GM21381 (cell line): Measurements from ENCODE around the gene FERMT1.

Experiments used
- ATAC-seq: cut with Tn5 transposase; IDR thresholded peaks from one replicate; pipeline ENCODE4 v1.9.1; 2021; ENCODE audit warnings: mild to moderate bottlenecking, moderate library complexity; ENCODE audit not compliant: unreplicated experiment

Gene FERMT1, protein sequence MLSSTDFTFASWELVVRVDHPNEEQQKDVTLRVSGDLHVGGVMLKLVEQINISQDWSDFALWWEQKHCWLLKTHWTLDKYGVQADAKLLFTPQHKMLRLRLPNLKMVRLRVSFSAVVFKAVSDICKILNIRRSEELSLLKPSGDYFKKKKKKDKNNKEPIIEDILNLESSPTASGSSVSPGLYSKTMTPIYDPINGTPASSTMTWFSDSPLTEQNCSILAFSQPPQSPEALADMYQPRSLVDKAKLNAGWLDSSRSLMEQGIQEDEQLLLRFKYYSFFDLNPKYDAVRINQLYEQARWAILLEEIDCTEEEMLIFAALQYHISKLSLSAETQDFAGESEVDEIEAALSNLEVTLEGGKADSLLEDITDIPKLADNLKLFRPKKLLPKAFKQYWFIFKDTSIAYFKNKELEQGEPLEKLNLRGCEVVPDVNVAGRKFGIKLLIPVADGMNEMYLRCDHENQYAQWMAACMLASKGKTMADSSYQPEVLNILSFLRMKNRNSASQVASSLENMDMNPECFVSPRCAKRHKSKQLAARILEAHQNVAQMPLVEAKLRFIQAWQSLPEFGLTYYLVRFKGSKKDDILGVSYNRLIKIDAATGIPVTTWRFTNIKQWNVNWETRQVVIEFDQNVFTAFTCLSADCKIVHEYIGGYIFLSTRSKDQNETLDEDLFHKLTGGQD

DNA sequence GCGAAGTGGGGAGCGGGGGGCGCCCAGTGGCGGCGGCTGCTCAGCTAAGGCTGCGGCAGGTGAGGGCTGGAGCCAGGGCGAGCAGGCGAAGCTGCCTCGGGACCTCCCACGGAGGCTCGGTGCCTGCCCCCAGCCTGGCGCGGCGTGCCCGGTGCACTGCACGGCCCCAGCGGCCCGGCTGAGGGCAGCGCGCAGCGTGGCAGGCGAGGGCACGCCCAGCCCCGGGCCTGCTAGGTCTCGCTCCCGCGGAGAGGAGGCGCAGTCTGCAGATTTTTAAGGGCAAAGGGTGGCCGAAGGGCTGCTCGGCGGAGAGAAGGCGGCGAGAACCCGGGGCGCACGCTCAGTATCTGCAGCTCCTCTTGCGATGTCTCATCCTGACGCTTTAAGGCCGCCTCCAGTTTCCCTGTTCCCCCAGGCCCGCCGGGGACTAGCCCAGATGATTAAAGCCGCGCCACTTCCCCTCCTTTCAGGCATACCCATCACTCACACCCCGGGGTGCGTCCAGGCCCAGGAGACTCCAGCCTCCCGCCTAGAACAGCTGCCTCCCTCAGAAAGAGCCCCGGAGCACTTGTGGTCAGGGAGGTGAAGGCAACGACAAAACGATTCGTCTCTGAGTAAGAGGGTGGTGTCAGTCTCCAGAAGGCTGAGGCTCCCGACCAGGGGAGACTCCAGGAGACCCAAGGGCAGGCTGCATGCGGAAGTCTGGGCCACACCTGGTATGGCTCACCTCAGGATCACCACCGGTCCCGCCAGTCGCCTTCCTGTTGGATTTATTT is at the start of gene FERMT1:
TSS of gene FERMT1 (minus strand) at position 158 of the 776 bp plus-strand sequence. CDS start 3,476 bp downstream, outside the sequence.
- ATAC-seq = peak; percentile 78

DNA sequence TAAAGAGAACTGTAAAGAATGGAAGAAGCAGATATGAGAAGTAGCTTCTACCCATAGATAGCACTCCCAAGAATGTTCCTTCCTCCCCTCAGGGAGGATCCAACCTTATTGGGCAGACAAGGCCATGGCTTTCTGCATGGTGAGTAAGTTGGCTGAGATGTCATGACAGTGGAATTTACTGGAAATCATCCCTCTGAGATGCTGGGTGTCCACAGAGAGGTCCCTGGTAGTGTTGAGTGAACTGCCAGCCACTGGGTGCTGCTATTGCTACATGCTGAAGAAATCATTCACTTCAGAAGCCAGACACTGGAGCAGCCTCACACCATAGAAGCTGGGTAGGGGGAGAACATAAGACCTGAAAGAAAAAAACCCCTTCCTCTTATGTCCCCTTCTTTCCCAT is 46.4 kb upstream of the FERMT1 start:
- ATAC-seq = no peak

DNA sequence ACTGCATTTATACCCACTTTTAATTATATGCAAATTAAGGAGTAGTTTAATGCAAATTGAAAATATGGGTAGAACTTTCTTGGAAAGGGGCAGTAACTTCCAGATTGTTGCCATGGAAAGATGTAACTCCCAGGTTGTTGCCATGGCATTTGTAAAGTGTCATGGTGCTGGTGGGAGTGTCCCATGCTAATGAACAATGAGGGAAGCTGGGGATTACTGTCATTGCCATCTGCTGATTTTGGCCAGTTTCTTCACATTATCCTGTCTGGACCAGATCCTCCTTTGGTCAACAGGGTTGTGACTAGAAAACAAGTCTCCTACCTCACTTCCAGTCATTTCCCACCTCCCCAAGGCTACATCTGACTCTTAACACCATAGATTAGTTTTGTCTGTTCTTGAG is 45.4 kb upstream of the FERMT1 start:
- no peak for ATAC-seq

DNA sequence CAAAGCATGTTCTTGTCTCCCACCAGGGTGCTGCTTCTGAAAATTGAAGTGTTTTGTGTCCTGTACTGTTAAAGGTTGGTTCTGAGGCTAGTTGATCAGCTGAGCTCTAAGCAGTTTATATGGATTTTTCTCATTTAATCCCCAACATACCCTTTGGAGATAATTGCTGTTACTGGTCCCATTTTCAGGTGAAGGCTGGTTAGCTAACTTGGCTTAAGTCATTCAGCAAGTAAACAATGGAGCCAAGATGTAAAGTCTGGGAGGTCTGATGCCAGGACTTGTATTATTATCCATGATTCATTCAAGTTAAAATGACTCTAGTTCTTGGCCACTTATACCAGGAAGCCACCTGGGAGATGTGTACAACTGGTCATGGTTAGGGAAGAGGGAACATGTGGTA is 42.5 kb upstream of the FERMT1 start:
- ATAC-seq = no peak

DNA sequence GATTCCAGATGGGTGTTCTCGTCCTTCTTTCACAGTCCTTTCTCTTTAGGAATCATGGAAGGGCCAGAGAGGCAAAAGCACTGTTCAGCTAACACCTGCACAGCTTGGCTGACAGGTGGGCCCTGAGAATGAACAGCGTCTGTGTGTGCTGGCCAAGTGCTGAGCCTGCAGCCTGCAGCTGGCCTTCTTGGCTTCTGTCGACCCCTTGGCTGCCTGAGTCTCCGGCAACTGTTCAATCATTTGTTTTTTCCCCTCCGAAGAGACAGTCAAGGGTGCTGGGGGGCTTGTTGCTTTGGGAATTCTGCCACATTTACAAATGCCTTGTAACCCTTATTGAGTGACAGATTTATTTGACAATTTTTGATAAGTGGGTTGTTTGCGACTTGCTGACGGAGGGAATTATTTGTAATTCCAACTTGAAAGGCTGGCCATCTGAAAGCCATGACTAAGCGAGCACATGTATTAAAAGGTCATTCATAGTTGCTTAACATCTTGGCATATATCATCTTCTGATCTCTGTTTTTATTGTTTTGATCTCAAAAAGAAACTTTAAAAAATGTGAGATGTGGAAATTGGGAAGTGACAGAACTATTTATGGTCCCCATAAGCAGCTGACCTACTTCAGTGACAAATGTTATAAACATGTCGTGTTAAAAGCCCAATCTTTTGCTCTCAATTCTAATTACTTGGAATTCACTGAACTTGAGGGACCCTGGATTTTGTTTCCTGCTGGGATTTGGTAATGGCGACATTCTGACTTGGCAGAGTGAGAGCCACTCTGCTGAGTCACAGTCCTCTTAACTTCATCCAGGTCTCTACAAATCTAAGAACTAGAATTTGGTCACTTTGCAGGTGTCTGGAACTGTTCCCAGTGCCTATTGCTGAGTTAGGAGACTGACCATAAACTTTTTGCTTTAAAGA is 41.9 kb upstream of the FERMT1 start:
- no peak for ATAC-seq

DNA sequence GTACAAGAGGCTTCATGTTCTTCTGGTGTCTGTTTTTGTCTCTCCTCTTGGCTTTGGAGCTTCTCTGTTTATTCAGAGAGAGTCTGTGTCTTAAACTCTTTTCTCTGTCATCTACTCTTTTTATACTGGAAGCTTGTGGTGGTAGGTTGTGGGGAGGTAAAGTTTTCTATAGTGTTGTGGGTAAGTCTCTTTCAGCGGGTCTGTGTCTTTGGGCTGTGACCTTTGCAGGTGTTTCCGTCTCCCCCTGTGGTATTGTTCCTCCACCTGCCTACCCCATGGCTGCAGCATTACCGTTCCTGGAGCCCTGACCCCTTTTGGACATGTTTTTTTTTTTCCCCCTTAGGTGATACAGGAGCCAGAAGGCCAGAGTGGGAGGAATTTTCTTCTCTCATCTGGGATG is 37.9 kb upstream of the FERMT1 start:
- no peak for ATAC-seq

DNA sequence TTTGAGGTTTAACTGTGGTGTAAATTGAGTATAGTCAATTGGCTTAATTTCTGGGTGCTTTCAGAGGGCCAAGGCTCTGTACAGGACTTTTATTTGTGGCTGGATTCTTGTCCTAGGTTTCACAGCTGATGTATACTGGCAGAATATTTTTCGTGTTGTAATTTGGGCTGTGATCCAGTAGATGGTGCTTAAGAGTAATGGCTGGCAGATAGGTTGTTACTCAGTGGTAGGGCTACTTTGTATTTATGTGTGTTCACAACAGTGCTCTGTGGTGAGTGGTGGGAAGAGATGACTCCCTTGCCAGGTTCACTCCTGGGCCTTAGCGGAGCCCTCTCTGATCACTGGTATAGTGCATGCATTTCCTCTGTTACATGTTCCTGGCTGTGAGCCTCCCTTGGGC is 34.5 kb upstream of the FERMT1 start:
- ATAC-seq = no peak

DNA sequence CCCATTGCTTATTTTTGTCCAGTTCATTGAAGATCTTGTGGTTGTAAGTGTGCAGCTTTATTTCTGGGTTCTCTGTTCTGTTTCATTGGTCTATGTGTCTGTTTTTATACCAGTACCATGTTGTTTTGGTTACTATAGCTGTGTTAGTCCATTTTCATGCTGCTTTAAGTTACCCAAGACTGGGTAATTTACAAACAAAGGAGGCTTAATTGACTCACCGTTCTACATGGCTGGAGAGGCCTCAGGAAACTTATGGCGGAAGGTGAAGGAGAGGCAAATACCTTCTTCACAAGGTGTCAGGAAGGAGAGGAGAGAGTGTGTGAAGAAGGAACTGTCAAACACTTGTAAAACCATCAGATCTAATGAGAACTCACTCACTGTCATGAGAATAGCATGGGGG is 29.9 kb upstream of the FERMT1 start:
- no peak for ATAC-seq

DNA sequence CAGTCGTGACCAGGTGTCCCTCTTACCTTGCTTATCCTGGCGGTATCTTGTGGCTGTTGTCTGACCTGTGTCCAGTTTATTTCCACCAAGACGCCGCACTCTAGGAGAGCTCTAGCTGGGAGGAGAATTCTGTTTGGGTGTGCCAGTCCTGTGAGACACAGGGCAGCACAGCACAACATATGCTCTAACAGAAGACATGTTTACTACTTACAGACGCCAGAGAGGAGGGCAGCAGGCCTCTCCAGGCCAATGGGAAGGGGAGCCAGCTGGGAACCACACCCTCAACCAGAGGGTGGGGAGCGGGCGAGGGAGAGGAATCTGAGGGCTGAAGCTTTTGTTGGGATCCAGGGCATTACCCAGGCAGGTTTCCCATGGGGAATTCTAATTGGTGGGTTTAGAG is 25.2 kb upstream of the FERMT1 start:
- no peak for ATAC-seq

DNA sequence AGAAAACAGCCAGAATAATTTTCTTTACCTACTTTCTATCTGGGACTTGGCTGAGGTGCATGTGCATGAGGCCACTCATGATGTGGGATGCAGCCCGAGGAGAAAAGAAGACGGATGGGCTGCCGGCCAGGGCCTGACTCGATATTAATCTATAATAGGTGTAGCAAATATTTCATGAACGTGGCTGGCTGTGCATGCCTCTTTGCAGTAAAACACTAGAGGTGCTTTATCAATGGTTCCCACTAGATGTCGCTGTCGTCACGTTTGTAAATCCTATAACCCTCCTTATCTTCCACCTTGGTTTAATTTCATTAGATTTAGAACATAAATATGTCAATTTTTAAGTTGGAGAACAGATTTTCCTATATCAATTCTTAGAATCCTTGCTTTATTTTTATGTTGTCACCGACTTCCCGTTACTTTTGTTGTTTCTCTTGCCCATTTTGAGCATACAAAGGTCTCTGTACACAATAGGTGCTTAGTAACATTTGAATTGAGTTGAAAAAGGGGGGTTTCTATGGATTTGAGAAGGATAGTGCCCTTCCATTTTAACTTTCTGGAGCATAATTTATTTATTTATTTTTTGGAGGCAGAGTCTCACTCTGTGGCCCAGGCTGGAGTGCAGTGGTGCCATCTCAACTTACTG is 19.6 kb upstream of the FERMT1 start:
- ATAC-seq = no peak

DNA sequence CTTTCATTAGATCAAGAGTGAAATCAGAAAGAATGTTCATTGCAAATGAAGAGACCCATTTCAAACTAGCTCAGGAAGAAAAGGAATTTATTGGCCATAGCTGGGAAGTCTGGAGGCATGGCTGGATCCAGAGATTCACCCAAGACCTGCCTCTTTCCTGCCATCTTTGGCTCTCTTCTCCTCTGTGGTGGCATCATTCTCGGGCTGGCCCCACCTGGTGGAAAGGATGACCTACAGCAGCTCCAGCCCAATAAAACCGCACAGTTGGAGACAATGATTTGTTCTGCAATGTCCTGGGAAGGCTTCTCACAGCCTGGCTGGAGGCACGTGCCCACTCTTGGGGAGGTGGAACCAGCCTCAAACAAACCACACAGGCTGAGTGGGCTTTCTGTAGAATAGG is 18.1 kb upstream of the FERMT1 start:
- no peak for ATAC-seq

DNA sequence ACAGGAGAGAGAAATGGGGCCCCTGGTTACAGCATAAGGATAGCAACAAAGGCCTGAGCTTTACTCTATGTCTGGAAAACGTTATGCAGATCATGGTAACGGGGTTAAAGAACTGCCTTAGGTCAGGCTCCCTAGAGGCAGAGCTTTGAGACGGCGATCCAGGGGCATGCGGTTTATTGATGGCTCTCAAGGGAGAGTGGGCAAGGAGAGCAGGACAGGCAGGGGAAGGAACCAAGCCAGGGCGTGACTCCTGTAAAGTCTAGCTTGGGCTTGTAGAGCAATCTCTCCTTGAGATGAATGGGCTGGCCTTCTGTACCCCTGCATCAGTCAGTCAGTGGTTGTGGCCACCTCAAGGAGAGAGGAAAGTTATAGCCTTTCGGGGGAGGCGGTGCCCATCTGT is 12.5 kb upstream of the FERMT1 start:
- ATAC-seq = no peak

DNA sequence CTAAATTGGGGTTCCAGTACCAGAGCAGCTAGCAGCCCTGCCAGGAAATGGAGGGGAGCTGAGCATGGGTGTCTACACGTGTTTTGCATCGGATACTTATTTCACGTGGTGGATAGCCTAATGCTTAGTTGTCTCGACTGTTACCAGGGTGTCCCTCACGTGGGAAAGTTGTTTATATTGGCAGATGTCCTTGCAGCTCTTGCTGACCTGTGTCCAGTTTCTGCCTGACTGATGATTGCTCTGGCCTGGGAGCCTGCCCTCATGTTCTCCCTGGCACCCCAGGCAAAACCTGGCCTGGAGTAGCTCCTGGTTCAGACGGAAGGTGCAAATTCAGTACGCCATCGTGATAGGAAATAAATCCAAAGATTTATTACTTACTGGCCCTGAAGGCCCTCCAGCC is 11.8 kb upstream of the FERMT1 start:
- ATAC-seq = no peak

DNA sequence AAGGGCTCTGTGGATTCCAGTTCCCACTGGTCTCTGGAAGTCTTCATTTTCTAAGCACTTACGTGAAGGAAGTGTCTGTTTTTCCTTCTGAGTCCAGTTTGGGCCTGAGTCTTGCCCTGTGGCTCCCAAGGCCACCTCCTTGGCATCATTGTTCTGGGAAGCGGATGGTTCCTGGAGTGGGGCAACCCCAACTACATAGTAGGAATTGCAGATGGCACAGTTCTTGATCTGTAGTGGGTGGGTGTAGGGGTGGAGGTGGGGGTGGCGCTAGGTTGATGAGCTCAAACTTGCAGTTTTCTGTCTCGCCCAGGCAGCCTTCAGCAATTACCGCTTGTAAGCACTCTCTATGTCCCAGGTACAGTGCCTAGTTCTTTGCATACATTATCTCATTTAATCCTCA is 7.2 kb upstream of the FERMT1 start:
- ATAC-seq = no peak

DNA sequence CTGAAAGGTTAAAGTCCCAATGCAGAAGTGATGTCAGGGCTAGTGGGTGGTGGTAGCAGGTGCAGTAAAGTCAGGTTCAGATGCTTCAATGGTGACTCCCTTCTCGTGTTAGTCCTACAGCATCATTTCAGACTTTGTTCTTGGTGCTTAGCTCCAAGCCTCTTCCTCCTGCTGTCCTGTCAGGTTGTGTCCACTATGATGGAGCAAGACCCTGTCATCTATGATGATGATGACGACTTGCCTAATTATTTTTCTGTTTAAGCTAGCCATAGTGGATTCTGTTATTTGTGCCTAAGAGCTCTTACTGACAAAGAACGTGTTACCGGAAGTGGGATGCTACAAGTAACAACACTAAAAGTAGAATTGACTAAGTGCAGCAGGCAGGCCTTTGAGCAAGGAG is 5.0 kb upstream of the FERMT1 start:
- no peak for ATAC-seq

DNA sequence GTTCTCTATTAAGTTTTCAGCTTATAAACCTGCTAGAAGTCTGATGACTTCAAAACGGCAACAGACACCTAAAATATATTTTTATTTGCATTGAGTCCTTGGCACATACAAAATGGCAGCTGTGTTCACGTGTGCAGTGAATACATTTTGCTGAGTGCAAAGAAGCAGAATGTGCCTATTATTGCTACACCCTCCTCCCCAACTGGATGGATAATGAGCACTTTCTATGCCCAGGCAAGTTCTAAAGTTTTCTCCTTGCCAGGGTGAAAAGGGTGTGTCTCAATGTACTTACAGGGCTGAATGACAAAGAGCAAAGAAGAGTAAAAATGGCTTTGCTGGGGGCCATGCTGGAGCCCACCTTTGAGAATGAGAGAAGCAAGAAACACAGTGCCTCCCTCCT is 4.0 kb upstream of the FERMT1 start:
- ATAC-seq = no peak

DNA sequence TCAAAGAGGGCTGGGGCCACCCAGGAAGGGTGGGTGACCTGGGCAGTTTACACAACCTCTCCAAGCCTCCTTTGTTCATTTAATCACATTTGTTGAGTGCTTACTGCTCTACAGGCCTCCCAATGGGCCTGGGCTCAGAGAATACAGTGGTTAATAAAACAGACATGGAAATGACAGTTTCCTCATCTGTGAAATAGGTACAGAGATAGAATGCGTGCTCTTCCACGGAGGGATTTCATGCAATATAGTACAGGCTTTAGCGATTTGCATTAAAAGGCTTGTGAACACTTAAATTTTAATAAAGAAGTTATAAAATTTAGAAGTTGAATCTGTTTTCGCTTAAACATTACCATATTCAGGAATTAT is 802 bp upstream of the FERMT1 start:
- ATAC-seq = no peak

DNA sequence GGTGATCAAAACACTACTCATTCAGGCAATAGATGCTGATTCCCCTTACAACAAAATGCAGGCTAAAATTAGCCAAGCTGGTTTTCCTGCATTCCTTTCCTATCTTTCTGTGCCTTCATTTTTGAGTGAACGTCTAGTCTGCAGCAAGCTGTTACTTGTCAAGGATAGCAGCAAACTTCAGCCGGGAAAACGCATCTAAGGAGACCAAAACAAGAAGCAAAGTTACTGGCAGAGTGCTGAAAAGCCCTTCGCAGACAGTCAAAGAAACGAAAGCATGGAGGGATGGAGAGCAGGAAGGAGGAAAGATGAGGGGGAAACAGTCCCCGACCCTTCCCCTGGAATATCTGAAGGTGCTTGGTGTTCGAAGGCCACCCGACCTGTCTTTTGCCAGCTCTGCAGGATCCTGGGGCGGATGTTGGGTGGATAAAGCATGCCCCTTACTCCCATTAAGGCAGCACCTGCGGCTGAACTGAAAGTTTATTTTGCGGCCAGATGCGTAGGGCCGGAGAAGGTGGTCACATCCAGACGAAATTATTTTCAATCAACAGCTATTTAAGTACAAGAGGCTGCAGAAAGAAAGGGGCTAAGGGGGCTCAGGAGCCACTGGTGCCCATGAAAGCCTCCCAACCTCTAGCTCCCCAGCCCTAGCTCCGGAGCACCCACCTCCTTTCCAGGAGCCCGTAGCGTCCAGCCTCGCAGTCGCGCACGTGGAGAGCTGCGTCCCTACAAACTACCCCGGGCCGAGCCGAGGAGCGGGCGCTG is 538 bp downstream of the FERMT1 start:
- no peak for ATAC-seq

DNA sequence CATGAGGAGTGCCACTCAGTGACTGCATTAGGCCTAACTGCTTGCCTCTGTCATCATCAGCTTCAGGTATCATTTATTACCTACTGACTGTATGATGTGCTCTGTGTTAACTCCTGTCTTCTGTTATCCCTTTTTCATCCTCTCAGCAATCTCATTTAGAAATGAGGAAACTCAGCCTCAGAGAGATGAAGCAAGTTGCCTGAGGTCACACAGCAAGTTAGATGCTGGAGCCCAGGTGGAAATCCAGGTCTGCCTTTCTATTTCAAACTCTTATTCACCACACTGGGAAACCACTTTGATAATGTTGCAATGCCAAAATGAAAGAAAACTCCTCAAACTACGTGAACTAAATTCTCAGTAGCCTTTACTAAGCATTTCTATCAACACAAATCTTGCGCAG is 1.3 kb downstream of the FERMT1 start:
- no peak for ATAC-seq
